ENCODE measurements around the gene HEPACAM.

HEPACAM gene

GRCh38 chr11:124879493-124880289 lies 56.2 kb downstream of the HEPACAM start:
- Histone ChIP-seq H3K27me3 (ENCODE audit: control insufficient read depth, insufficient read depth, low read length) (no peaks in the 10 kb centered on the region), H3K4me3 (ENCODE audit: low read length) (no peak overlapping the region), H3K9ac (ENCODE audit: low read depth, low read length) (no peak overlapping the region), H3K4me2 (ENCODE audit: low read length) (no peak overlapping the region), H3K36me3 (ENCODE audit: insufficient read depth, low read length) (peaks cover 5% of the 10 kb centered on the region), H3K4me1 (ENCODE audit: control insufficient read depth, insufficient read depth, low read length) (peaks cover 13% of the 10 kb centered on the region), H3K9me3 (replicated peaks; ENCODE audit: low read length) (no peaks in the 10 kb centered on the region)

DNA sequence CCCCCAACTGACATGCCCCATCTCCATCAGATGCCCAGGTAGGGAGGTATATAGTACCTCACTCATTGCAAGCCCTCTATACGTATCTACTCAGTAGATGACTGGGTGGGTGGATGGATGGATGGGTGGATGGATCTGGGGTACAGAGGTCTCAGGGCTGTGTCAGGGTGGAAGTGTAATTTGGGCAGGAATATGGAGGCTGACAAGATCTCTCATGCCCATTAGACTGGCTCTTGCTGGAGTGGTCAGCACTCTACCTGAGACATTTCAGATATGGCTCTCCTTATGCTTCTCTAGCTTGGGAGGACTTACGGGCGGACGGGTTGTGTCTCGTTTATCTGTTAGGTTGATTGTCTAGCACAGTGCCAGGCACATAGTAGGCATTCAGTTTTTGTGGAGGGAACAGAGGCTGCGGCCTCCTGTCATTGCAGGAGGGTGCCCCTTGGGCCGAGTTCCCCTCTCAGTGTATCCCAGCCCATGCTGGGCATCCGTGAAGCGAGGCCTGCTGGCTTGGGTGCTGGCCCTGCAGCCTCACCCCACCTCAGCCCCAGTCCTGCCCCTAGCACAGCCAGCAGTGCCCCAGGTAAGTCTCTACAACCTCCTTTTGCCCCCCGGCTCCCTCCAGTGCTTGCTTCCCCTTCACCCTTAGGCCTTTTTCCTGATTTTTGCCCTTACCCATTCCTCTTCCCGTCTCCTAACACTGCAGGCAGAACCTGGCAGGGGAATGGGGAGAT lies 56.9 kb downstream of the HEPACAM start:
- H3K4me1 ChIP-seq (ENCODE audit: control insufficient read depth, insufficient read depth, low read length), result peaks cover 13% of the 10 kb centered on the region
- H3K4me3 ChIP-seq (ENCODE audit: low read length), result no peak overlapping the region

DNA sequence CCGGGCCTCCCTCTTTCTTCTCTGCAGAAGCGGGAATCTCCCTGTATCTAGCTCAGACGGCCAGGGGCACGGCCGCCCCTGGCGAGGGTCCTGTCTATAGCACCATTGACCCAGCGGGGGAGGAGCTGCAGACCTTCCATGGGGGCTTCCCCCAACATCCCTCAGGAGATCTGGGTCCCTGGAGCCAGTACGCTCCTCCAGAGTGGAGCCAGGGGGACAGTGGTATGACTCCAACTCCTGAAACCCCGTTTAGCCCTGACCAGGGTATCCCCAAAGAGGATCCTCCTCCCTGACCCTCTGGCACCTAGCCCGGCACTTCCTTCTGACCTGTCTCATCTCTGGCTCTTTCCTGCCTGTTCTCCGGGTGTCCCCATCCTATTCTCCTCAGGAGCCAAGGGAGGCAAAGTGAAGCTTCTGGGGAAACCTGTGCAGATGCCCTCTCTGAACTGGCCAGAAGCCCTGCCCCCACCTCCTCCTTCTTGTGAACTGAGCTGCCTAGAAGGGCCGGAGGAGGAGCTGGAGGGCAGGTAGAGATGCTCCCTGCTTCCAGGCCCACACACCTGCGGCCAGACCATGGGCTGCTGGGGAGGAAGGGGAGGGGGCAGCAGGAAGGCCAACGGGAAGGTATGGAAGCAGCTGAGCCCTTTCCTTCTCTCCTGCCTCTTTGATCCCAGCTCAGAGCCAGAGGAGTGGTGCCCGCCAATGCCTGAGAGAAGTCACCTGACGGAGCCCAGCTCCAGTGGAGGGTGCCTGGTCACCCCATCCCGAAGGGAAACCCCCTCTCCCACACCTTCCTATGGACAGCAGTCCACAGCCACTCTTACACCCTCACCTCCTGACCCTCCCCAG lies 57.7 kb downstream of the HEPACAM start:
- Histone ChIP-seq H3K27me3 (ENCODE audit: control insufficient read depth, insufficient read depth, low read length) (peaks cover 12% of the 10 kb centered on the region), H3K9ac (ENCODE audit: low read depth, low read length) (no peak overlapping the region), H3K4me1 (ENCODE audit: control insufficient read depth, insufficient read depth, low read length) (peaks cover 13% of the 10 kb centered on the region), H3K36me3 (ENCODE audit: insufficient read depth, low read length) (no peaks in the 10 kb centered on the region), H3K4me2 (ENCODE audit: low read length) (peak overlapping the region; percentile 95), H3K4me3 (ENCODE audit: low read length) (no peak overlapping the region), H3K9me3 (replicated peaks; ENCODE audit: low read length) (no peaks in the 10 kb centered on the region)

More for the DNA sequence above, 56.9 kb downstream of the HEPACAM start:
- Histone ChIP-seq H3K9ac (ENCODE audit: low read depth, low read length) (no peak overlapping the region), H3K4me2 (ENCODE audit: low read length) (no peak overlapping the region), H3K36me3 (ENCODE audit: insufficient read depth, low read length) (peaks cover 3% of the 10 kb centered on the region), H3K27me3 (ENCODE audit: control insufficient read depth, insufficient read depth, low read length) (peaks cover 5% of the 10 kb centered on the region), H3K9me3 (replicated peaks; ENCODE audit: low read length) (no peaks in the 10 kb centered on the region)

DNA sequence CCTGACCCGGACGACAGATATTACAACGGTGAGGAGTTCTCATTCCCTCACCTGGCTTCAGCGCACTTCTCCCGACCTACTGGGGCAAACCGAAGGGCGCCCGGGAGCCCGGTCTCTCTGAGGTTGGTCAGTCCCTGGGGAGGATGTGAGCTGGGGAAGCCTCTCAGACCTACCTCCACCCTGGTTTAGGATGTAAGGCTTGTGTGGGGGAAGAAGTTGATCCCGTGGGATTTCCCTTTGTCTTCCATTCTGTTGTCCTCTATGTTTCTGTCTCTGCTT lies 58.3 kb downstream of the HEPACAM start:
- Histone ChIP-seq H3K27me3 (ENCODE audit: control insufficient read depth, insufficient read depth, low read length) (peaks cover 17% of the 10 kb centered on the region), H3K9ac (ENCODE audit: low read depth, low read length) (no peak overlapping the region), H3K9me3 (replicated peaks; ENCODE audit: low read length) (no peaks in the 10 kb centered on the region), H3K4me2 (ENCODE audit: low read length) (peak overlapping the region; percentile 95), H3K4me3 (ENCODE audit: low read length) (peak overlapping the region; percentile 81), H3K4me1 (ENCODE audit: control insufficient read depth, insufficient read depth, low read length) (peaks cover 13% of the 10 kb centered on the region), H3K36me3 (ENCODE audit: insufficient read depth, low read length) (no peaks in the 10 kb centered on the region)

- Histone ChIP-seq H3K4me3 (ENCODE audit: low read length) (peak overlapping the region; percentile 81), H3K9me3 (replicated peaks; ENCODE audit: low read length) (no peaks in the 10 kb centered on the region), H3K27me3 (ENCODE audit: control insufficient read depth, insufficient read depth, low read length) (peaks cover 23% of the 10 kb centered on the region), H3K36me3 (ENCODE audit: insufficient read depth, low read length) (no peaks in the 10 kb centered on the region), H3K4me1 (ENCODE audit: control insufficient read depth, insufficient read depth, low read length) (peaks cover 13% of the 10 kb centered on the region), H3K9ac (ENCODE audit: low read depth, low read length) (peak overlapping the region; percentile 93), H3K4me2 (ENCODE audit: low read length) (peak overlapping the region; percentile 95)
Observed at GRCh38 chr11:124876818-124877630, 58.8 kb downstream of the HEPACAM start.

- Histone ChIP-seq H3K9ac (ENCODE audit: low read depth, low read length) (peak overlapping the region; percentile 93), H3K36me3 (ENCODE audit: insufficient read depth, low read length) (no peaks in the 10 kb centered on the region), H3K9me3 (replicated peaks; ENCODE audit: low read length) (no peaks in the 10 kb centered on the region), H3K27me3 (ENCODE audit: control insufficient read depth, insufficient read depth, low read length) (peaks cover 31% of the 10 kb centered on the region), H3K4me3 (ENCODE audit: low read length) (peak overlapping the region; percentile 81), H3K4me1 (ENCODE audit: control insufficient read depth, insufficient read depth, low read length) (peaks cover 13% of the 10 kb centered on the region), H3K4me2 (ENCODE audit: low read length) (peak overlapping the region; percentile 95)
Observed at GRCh38 chr11:124875943-124876817, 59.7 kb downstream of the HEPACAM start.

DNA sequence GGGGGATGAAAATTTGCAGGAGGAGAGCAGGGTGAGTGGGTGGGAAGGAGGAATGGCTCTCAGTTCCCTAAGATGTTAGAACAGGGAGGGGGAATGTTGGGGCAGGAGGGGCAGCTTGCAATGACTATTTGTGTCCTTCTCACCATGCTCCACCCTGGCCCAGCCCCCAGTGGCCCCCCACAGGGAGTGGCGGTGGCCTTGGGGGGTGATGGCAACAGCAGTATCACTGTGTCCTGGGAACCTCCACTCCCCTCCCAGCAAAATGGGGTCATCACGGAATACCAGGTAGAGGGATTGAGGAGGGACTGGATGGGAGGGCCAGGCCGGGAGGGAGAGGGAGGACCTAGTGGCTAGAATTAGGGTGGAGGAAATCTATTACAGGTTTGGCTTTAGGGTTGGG lies 60.4 kb downstream of the HEPACAM start:
- H3K9me3 ChIP-seq (replicated peaks; ENCODE audit: low read length), result no peaks in the 10 kb centered on the region
- H3K27me3 ChIP-seq (ENCODE audit: control insufficient read depth, insufficient read depth, low read length), result peaks cover 39% of the 10 kb centered on the region
- H3K9ac ChIP-seq (ENCODE audit: low read depth, low read length), result peak overlapping the region; percentile 93
- no peaks in the 10 kb centered on the region for H3K36me3 ChIP-seq (ENCODE audit: insufficient read depth, low read length)
- H3K4me1 ChIP-seq (ENCODE audit: control insufficient read depth, insufficient read depth, low read length), result peaks cover 13% of the 10 kb centered on the region
- peak overlapping the region; percentile 95 for H3K4me2 ChIP-seq (ENCODE audit: low read length)
- H3K4me3 ChIP-seq (ENCODE audit: low read length), result peak overlapping the region; percentile 81

- Histone ChIP-seq H3K9me3 (replicated peaks; ENCODE audit: low read length) (no peaks in the 10 kb centered on the region), H3K4me1 (ENCODE audit: control insufficient read depth, insufficient read depth, low read length) (peaks cover 13% of the 10 kb centered on the region), H3K4me3 (ENCODE audit: low read length) (no peak overlapping the region), H3K27me3 (ENCODE audit: control insufficient read depth, insufficient read depth, low read length) (peaks cover 46% of the 10 kb centered on the region), H3K4me2 (ENCODE audit: low read length) (no peak overlapping the region), H3K36me3 (ENCODE audit: insufficient read depth, low read length) (no peaks in the 10 kb centered on the region), H3K9ac (ENCODE audit: low read depth, low read length) (no peak overlapping the region)
Observed at GRCh38 chr11:124874571-124875255, 61.1 kb downstream of the HEPACAM start.

GRCh38 chr11:124873951-124874350 lies 61.9 kb downstream of the HEPACAM start:
- peaks cover 17% of the 10 kb centered on the region for H3K4me1 ChIP-seq (ENCODE audit: control insufficient read depth, insufficient read depth, low read length)
- H3K4me3 ChIP-seq (ENCODE audit: low read length), result no peak overlapping the region
- no peak overlapping the region for H3K4me2 ChIP-seq (ENCODE audit: low read length)
- H3K9me3 ChIP-seq (replicated peaks; ENCODE audit: low read length), result no peaks in the 10 kb centered on the region
- no peak overlapping the region for H3K9ac ChIP-seq (ENCODE audit: low read depth, low read length)
- peaks cover 54% of the 10 kb centered on the region for H3K27me3 ChIP-seq (ENCODE audit: control insufficient read depth, insufficient read depth, low read length)
- H3K36me3 ChIP-seq (ENCODE audit: insufficient read depth, low read length), result no peaks in the 10 kb centered on the region

GRCh38 chr11:124872741-124873140 lies 63.1 kb downstream of the HEPACAM start:
- peaks cover 21% of the 10 kb centered on the region for H3K4me1 ChIP-seq (ENCODE audit: control insufficient read depth, insufficient read depth, low read length)
- no peak overlapping the region for H3K4me2 ChIP-seq (ENCODE audit: low read length)
- no peaks in the 10 kb centered on the region for H3K36me3 ChIP-seq (ENCODE audit: insufficient read depth, low read length)
- no peak overlapping the region for H3K9ac ChIP-seq (ENCODE audit: low read depth, low read length)
- H3K9me3 ChIP-seq (replicated peaks; ENCODE audit: low read length), result no peaks in the 10 kb centered on the region
- H3K27me3 ChIP-seq (ENCODE audit: control insufficient read depth, insufficient read depth, low read length), result peaks cover 66% of the 10 kb centered on the region
- no peak overlapping the region for H3K4me3 ChIP-seq (ENCODE audit: low read length)
